Measurements from ENCODE around the gene NPNT.

NPNT gene

DNA sequence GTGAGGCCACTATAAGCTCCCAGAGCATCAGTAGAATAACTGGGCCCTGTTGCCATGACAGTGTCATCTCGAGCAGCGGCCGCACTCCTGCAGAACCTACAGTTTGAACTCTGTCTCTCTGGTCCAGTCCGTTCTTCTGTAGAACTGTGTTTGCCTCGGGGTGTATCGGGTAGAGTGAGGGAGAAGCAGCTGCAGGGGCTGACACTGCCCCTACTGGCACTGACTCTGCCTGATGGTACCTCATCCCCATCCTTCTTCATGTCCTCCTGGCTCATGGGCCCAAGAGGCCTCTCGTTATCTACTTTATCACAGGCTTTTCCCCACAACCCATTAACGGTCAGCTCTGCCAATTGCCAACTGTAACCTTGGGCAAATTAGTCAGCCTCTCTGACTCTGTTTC is 96.5 kb downstream of the NPNT start:
- TF ChIP-seq, protein P1, sequence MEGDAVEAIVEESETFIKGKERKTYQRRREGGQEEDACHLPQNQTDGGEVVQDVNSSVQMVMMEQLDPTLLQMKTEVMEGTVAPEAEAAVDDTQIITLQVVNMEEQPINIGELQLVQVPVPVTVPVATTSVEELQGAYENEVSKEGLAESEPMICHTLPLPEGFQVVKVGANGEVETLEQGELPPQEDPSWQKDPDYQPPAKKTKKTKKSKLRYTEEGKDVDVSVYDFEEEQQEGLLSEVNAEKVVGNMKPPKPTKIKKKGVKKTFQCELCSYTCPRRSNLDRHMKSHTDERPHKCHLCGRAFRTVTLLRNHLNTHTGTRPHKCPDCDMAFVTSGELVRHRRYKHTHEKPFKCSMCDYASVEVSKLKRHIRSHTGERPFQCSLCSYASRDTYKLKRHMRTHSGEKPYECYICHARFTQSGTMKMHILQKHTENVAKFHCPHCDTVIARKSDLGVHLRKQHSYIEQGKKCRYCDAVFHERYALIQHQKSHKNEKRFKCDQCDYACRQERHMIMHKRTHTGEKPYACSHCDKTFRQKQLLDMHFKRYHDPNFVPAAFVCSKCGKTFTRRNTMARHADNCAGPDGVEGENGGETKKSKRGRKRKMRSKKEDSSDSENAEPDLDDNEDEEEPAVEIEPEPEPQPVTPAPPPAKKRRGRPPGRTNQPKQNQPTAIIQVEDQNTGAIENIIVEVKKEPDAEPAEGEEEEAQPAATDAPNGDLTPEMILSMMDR (conservative IDR thresholded peaks at IDR 0.05) = no peak
- H3K27ac ChIP-seq = peak overlapping the region; percentile 81

GRCh38 chr4:105992641-105993305 is 97.5 kb downstream of the NPNT start:
- peak overlapping the region; percentile 81; the same call in 1 of the 2 replicates for H3K27ac ChIP-seq
- TF ChIP-seq, protein P1 (conservative IDR thresholded peaks at IDR 0.05) = no peak

DNA sequence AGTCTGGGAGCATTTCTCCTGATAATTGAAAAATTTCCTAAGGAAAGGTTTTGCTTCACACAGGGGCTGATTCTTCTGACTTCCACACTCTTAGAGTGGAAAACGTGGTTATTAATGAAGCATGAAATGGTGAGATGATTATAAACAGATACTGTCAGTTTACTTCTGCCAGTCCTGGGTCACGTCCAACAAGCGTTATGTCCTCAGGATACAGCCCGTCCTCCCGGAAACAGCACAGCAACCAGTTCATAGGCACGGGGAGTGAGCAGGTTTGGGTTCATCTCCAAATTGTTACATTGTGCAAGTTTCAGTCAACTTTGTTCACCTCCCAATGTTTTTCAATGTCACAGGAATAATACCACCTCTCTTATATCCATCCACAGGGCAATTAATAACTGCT is 98.8 kb downstream of the NPNT start:
- TF ChIP-seq, protein P1 (conservative IDR thresholded peaks at IDR 0.05) = no peak
- H3K27ac ChIP-seq = peak overlapping the region; percentile 81

DNA sequence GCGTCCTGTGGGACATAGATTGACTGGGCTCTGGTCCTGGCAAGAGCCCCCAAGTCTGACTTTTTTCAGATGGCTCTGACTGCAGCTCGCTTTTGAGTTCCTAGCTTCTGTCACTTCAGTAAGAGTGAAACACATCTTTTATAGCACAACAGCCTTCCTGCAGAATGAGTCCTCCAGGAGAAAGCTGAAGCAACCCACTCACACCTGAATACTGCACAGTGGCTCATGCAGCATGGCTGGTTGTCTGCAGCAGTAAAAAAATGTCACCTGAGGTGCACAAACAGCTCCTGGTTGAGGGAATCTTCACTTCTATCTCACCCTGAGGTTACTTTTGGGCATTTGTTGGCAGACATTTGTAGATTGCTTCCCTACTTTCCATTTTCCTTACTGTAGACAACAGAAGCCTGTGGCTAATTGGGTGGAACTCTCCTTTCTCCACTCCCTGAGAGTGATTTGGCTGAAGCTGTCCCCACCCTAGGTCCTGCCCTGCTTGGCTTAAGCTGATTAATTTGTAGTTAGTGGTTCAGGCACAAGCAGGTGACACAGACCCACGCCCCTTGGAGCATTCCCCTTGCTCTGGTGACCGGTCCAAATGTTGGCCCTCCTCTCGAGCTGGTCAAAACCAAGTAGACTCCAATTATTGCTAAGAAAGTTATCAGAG is 99.7 kb downstream of the NPNT start:
- TF ChIP-seq, protein P1 (conservative IDR thresholded peaks at IDR 0.05) = no peak
- peak overlapping the region; percentile 81 for H3K27ac ChIP-seq

GRCh38 chr4:105996845-105997244 is 101.6 kb downstream of the NPNT start:
- H3K27ac ChIP-seq = no peak overlapping the region
- TF ChIP-seq, protein P1 (conservative IDR thresholded peaks at IDR 0.05) = no peak

GRCh38 chr4:105998171-105999063 is 103.1 kb downstream of the NPNT start:
- H3K27ac ChIP-seq = no peak overlapping the region

More at GRCh38 chr4:105998171-105999063, 103.1 kb downstream of the NPNT start:
- TF ChIP-seq, protein P1 (conservative IDR thresholded peaks at IDR 0.05) = no peak

All from VCaP (cell line).